ENCODE results near the gene WWOX. TPM values are rescaled to one million over a fixed set of nuclear protein-coding genes. Genes with fewer than 3 reads are reported as not detected.

The WWOX gene
- total and polyA plus RNA-seq, 2 of the 13 experiments (the other 11 are each of a cell fraction or from before 2014, with no cell fraction given), result 9.1 to 37.4 TPM

GRCh38 chr16:78386557-78387324 is 287.3 kb downstream of the WWOX start:
- POLR2A ChIA-PET, result no interaction called here
- Histone ChIP-seq H2AFZ (ENCODE audit: low read length) (no peak overlapping the region), H3K4me1 (ENCODE audit: insufficient read depth, low read length) (no peaks in the 10 kb centered on the region), H4K20me1 (ENCODE audit: insufficient read depth, low read length) (no peaks in the 10 kb centered on the region), H3K4me2 (ENCODE audit: low read depth, low read length) (no peak overlapping the region), H3K79me2 (ENCODE audit: insufficient read depth, low read length) (no peaks in the 10 kb centered on the region), H3K27me3 (ENCODE audit: control insufficient read depth in 1 of 2, insufficient read depth in 2 of 2, low read length in 2 of 2) (no peaks in the 10 kb centered on the region), H3K27ac (ENCODE audit: extremely low read length, insufficient read depth, low read length) (no peak overlapping the region), H3K9ac (ENCODE audit: insufficient read depth, low read depth, low read length) (no peak overlapping the region), H3K4me3 (replicated peaks in 1 of 3; ENCODE audit: insufficient read depth in 1 of 3, low read depth in 2 of 3, low read length in 3 of 3) (no peak overlapping the region), H3K36me3 (replicated peaks in 1 of 2; ENCODE audit: control insufficient read depth in 1 of 2, insufficient read depth in 2 of 2, low read length in 2 of 2) (no peaks in the 10 kb centered on the region), H3K9me3 (ENCODE audit: low read length) (no peaks in the 10 kb centered on the region)
- BruUV-seq (replicated peaks), result no TSS peak
- CTCF ChIA-PET (ENCODE audit: low intra/inter-chr PET ratio, low total read pairs), result no interaction called here
- ATAC-seq (no peak), FAIRE-seq (no peak), DNase-seq (ENCODE audit: low spot score) (no peak)
- 95% methylated on average over 15 of the region's 15 CpGs for whole genome bisulfite sequencing (ENCODE audit: low lambda C conversion rate)
- intact Hi-C loops (cut with micrococcal nuclease; ENCODE audit: unreplicated experiment), result no loop called here
- in situ Hi-C loops (cut with HindIII; ENCODE audit: extremely low pct_ligation_motif_present, low pct_unique_long_range_greater_than_20kb), result no loop called here
- no peak for TF ChIP-seq ZNF564 (CRISPR knock-in tag; IDR thresholded peaks at IDR 0.05)
- TF ChIP-seq NFRKB (IDR thresholded peaks at IDR 0.05), result no peak
- TF ChIP-seq ZNF44 (CRISPR knock-in tag; IDR thresholded peaks at IDR 0.05), result no peak
- no peak for TF ChIP-seq KLF13 (CRISPR knock-in tag; IDR thresholded peaks at IDR 0.05)
- no peak for TF ChIP-seq HOXA3 (CRISPR knock-in tag; IDR thresholded peaks at IDR 0.05)
- no peak for TF ChIP-seq KDM5A (IDR thresholded peaks at IDR 0.05; ENCODE audit: borderline replicate concordance, low read length)
- TF ChIP-seq ZNF292 (CRISPR knock-in tag; IDR thresholded peaks at IDR 0.05; ENCODE audit: borderline replicate concordance, low read depth), result no peak
- no peak for TF ChIP-seq MTERF4 (CRISPR knock-in tag; IDR thresholded peaks at IDR 0.05)
